ENCODE data around the gene TTC13.
"Not testable (repeated sequence)": the region's sequence is repeated elsewhere in the genome, so short reads cannot be mapped to it uniquely, and the experiment has no call there.

TTC13 gene

GRCh38 chr1:230978491-230979388 is at the start of gene TTC13, which contains the start of gene ARV1:
TSS of gene TTC13 (minus strand) at chr1:230978861. CDS start at chr1:230978830, 31 bp downstream.
TSS of gene ARV1 (plus strand) at chr1:230979094. CDS start at chr1:230979106, 12 bp downstream.
- DNase-seq, result peak; percentile 97 to 98

- DNase-seq, result no peak
Observed at GRCh38 chr1:231027971-231028370, 49.3 kb upstream of the TTC13 start.

- DNase-seq, result no peak
Observed at GRCh38 chr1:231027136-231027925, 48.7 kb upstream of the TTC13 start.

- no peak for DNase-seq
Observed at GRCh38 chr1:231026576-231026975, 47.9 kb upstream of the TTC13 start.

GRCh38 chr1:231023150-231023549 is 44.5 kb upstream of the TTC13 start:
- DNase-seq, result no peak

- not testable (repeated sequence) for DNase-seq
Observed at GRCh38 chr1:231022543-231022942, 43.9 kb upstream of the TTC13 start.

- DNase-seq, result no peak
Observed at GRCh38 chr1:231021540-231022031, 42.9 kb upstream of the TTC13 start.

- DNase-seq, result no peak
Observed at GRCh38 chr1:231020816-231021215, 42.2 kb upstream of the TTC13 start.

GRCh38 chr1:231020139-231020601 is 41.5 kb upstream of the TTC13 start:
- DNase-seq, result no peak

- DNase-seq, result no peak
Observed at GRCh38 chr1:231019711-231020110, 41.0 kb upstream of the TTC13 start.

- DNase-seq, result no peak
Observed at GRCh38 chr1:231016966-231017365, 38.3 kb upstream of the TTC13 start.

- no peak for DNase-seq
Observed at GRCh38 chr1:231016234-231016633, 37.6 kb upstream of the TTC13 start.

GRCh38 chr1:231013391-231014015 is 34.8 kb upstream of the TTC13 start:
- no peak for DNase-seq

GRCh38 chr1:231011963-231012362 is 33.3 kb upstream of the TTC13 start:
- DNase-seq, result no peak

- DNase-seq, result no peak
Observed at GRCh38 chr1:231011360-231011759, 32.7 kb upstream of the TTC13 start.

- DNase-seq, result not testable (repeated sequence)
Observed at GRCh38 chr1:231007535-231007934, 28.9 kb upstream of the TTC13 start.

GRCh38 chr1:231001892-231002291 is 23.2 kb upstream of the TTC13 start:
- no peak for DNase-seq

GRCh38 chr1:231000639-231001038 is 22.0 kb upstream of the TTC13 start:
- DNase-seq, result no peak

GRCh38 chr1:231000201-231000600 is 21.5 kb upstream of the TTC13 start:
- no peak for DNase-seq

- DNase-seq, result no peak
Observed at GRCh38 chr1:230994860-230995259, 16.2 kb upstream of the TTC13 start.

GRCh38 chr1:230992100-230992774 is 13.6 kb upstream of the TTC13 start:
- DNase-seq, result no peak

GRCh38 chr1:230987448-230987847 is 8.8 kb upstream of the TTC13 start:
- DNase-seq, result no peak
